ENCODE measurements around the gene HS3ST6. TPM values are rescaled to one million over a fixed set of nuclear protein-coding genes. Genes with fewer than 3 reads are reported as not detected.

HS3ST6 gene
- total RNA-seq, 4 donors from 2014 or later, result 1.00 to 4.4 (median 1.1) TPM; not detected in 1

DNA sequence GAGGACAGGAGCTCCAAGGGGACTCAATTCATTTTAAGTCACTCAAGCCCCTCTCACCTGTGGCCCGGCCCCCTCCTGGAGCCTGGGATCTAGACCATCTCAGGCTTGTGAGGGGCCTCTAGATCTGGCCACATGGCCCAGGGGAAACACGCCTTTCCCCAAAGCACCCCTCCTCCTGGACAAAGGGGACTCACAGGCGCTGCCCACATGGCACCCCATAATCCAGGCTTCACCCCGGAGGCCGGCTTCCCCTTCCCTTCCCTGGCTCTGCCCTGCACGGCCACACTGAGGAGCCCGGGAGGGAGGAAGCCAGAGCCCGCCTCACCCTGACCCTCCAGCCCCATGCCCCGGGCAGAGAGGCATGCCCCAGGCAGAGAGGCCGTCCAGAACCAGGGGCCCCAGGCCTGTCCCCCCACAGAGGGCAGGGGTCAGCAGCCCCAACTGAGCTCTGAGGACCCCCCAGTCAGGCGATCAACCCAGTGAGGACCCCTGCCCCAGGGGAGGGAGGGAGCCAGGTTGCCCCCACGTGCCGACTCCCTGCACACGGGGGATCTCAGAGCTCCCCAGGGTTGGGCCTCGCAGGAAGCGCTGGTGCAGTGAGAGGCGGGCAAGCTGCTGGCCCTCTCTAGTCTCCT, 10.9 kb downstream of the HS3ST6 start:
- H3K4me1 ChIP-seq, result peaks cover 0 to 11% (median 8%) of the 10 kb centered on the region in 4 donors
- no peaks in the 10 kb centered on the region for H3K36me3 ChIP-seq
- H3K27me3 ChIP-seq, result peaks cover 37% of the 10 kb centered on the region
- H3K9me3 ChIP-seq, result no peaks in the 10 kb centered on the region
- WGBS, 2 donors (ENCODE audit: low coverage in 1 of 2), result 78% methylated on average over 11 of the region's 17 CpGs; no CpG with 5 or more reads in 1 of the 2 donors
- no peak overlapping the region for H3K4me3 ChIP-seq
- intact Hi-C loops (cut with DNase I; ENCODE audit: low total_unique reads), result no loop called here
- no peak for DNase-seq
- in situ Hi-C loops (cut with MboI; ENCODE audit: low pct_ligation_motif_present in 1 of 4, low pct_unique_long_range_greater_than_20kb in 1 of 4, low sequenced_read_pairs in 3 of 4), result no loop called here
- no peak for TF ChIP-seq POLR2AphosphoS5 (IDR thresholded peaks at IDR 0.05)
- TF ChIP-seq EP300 (IDR thresholded peaks at IDR 0.05; ENCODE audit: low read depth), result no peak
- TF ChIP-seq, protein P1, sequence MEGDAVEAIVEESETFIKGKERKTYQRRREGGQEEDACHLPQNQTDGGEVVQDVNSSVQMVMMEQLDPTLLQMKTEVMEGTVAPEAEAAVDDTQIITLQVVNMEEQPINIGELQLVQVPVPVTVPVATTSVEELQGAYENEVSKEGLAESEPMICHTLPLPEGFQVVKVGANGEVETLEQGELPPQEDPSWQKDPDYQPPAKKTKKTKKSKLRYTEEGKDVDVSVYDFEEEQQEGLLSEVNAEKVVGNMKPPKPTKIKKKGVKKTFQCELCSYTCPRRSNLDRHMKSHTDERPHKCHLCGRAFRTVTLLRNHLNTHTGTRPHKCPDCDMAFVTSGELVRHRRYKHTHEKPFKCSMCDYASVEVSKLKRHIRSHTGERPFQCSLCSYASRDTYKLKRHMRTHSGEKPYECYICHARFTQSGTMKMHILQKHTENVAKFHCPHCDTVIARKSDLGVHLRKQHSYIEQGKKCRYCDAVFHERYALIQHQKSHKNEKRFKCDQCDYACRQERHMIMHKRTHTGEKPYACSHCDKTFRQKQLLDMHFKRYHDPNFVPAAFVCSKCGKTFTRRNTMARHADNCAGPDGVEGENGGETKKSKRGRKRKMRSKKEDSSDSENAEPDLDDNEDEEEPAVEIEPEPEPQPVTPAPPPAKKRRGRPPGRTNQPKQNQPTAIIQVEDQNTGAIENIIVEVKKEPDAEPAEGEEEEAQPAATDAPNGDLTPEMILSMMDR (IDR thresholded peaks at IDR 0.05), result no peak
- TF ChIP-seq POLR2A (IDR thresholded peaks at IDR 0.05), result no peak
- no peak overlapping the region for H3K27ac ChIP-seq

DNA sequence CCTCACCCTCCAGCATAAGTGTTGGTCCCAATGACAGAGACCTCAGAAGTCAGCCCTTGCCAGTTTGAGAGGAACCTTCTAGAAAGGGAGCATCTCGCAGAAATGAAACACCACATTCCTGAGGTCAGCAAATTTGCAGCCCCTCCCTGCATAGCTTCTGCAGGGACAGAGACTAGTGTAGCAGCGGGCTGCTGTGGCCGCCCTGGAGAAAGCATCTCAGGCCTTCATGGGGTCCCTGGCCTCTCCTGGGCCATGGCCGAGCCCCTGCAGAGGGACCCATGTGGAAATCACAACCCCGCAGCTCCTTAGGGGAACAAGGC, 11.4 kb downstream of the HS3ST6 start:
- 80 to 86% methylated on average over 2 to 5 of the region's 5 CpGs for WGBS, 2 donors (ENCODE audit: low coverage in 1 of 2)
- H3K27ac ChIP-seq, result no peak overlapping the region
- in situ Hi-C loops (cut with MboI; ENCODE audit: low pct_ligation_motif_present in 1 of 4, low pct_unique_long_range_greater_than_20kb in 1 of 4, low sequenced_read_pairs in 3 of 4), result no loop called here
- peaks cover 0 to 8% (median 3%) of the 10 kb centered on the region in 4 donors for H3K4me1 ChIP-seq
- DNase-seq, result no peak
- no peak for TF ChIP-seq POLR2A (IDR thresholded peaks at IDR 0.05)
- TF ChIP-seq, protein P1 (IDR thresholded peaks at IDR 0.05), result no peak
- TF ChIP-seq EP300 (IDR thresholded peaks at IDR 0.05; ENCODE audit: low read depth), result no peak
- TF ChIP-seq POLR2AphosphoS5 (IDR thresholded peaks at IDR 0.05), result no peak
- no peaks in the 10 kb centered on the region for H3K9me3 ChIP-seq
- peaks cover 37% of the 10 kb centered on the region for H3K27me3 ChIP-seq
- intact Hi-C loops (cut with DNase I; ENCODE audit: low total_unique reads), result no loop called here
- no peaks in the 10 kb centered on the region for H3K36me3 ChIP-seq
- H3K4me3 ChIP-seq, result no peak overlapping the region

DNA sequence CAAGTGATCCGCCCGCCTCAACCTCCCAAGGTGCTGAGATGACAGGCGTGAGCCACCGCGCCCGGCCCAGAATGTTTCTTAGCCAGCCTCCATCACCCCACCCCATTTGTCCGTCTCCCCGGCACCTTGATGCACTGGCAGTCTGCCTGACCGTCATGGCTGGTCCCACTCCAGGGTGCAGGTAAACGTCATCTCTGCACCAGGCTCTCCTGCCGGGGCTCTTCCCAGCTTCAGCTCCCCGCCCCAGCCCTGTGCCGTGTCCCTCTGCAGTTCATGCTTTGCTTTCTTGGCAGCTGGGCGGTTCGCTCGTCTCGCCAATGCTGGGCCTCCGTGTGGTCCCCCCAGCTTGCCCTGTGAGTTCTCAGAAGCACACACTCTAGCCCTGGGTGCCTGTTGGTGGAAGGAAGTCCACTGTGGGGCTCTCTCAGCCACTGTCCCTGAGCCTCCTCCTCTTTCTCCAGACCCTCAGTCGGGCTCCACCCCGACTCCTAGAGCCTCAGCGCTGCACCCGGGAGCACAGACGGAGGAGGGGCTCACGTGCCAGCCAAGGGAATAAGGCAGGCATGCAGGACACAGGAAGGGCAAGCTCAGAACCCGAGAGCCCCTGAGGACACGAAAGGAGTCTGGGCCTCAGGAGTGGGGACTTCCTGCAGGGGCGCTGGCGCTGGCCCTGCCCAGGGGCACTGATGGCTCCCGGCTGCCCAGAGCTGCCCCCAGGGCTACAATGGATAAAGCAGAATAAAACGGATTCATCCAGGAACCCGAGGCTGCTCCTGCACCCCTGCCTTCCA, 12.0 kb downstream of the HS3ST6 start:
- DNase-seq, result no peak
- Histone ChIP-seq H3K27ac (no peak overlapping the region), H3K9me3 (no peaks in the 10 kb centered on the region), H3K4me1 (peaks cover 0 to 8% (median 3%) of the 10 kb centered on the region in 4 donors), H3K36me3 (no peaks in the 10 kb centered on the region), H3K27me3 (peaks cover 37% of the 10 kb centered on the region), H3K4me3 (no peak overlapping the region)
- in situ Hi-C loops (cut with MboI; ENCODE audit: low pct_ligation_motif_present in 1 of 4, low pct_unique_long_range_greater_than_20kb in 1 of 4, low sequenced_read_pairs in 3 of 4) (no loop called here), intact Hi-C loops (cut with DNase I; ENCODE audit: low total_unique reads) (no loop called here)
- TF ChIP-seq EP300 (IDR thresholded peaks at IDR 0.05; ENCODE audit: low read depth) (no peak), POLR2AphosphoS5 (IDR thresholded peaks at IDR 0.05) (no peak)
- TF ChIP-seq, protein P1 (IDR thresholded peaks at IDR 0.05), result no peak
- 48% methylated on average over 31 of the region's 31 CpGs; no CpG with 5 or more reads in 1 of the 2 donors for WGBS, 2 donors (ENCODE audit: low coverage in 1 of 2)

DNA sequence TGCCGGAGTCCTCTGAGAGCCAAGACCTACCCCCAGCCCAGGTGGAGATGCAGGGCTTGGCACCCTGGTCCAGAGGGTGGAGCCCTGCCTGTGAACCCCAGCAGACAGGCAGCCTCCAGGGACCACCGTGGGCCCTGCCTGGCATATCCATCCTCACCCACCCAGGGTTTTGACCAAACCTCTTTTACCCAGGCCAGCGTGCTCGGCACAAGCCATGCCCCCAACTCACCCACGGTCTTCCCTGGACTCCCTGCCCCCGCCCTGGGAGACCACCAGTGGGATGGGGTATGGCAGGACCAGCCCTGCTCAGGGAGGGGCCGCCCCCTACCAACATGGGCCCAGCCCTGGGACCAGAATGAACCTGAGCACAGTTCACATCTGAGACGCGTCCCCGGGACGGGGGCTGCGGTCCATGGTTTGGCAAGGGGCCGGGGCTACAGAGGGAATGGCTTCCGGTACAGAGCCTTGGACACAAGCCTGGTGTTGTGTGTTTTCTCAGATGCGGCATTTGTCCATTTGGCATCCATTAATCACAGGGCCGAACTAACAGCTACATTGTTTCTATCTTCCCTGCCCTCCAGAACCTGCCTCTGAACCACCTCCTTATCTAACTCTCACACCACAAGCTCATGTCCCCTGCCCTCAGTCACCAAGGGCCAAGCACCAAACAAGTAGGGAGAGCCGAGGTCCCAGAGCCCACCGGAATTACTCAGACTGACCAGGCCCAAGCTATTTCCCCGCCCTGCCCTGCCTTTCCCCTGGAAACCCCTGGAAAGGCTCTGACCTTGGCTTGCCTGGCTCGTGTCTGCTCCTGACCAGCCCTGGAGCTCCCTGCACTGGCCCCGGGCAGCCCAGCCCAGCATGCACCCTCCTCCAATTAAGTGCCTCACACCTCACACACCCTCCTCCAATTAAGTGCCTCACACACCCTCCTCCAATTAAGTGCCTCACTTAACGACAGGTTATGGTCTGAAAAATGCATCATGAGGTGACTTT, 14.1 kb downstream of the HS3ST6 start:
- intact Hi-C loops (cut with DNase I; ENCODE audit: low total_unique reads), result no loop called here
- in situ Hi-C loops (cut with MboI; ENCODE audit: low pct_ligation_motif_present in 1 of 4, low pct_unique_long_range_greater_than_20kb in 1 of 4, low sequenced_read_pairs in 3 of 4), result no loop called here
- 60 to 71% methylated on average over 1 to 22 of the region's 22 CpGs for WGBS, 2 donors (ENCODE audit: low coverage in 1 of 2)
- Histone ChIP-seq H3K4me1 (peaks cover 0 to 11% (median 7%) of the 10 kb centered on the region in 4 donors), H3K4me3 (no peak overlapping the region), H3K36me3 (no peaks in the 10 kb centered on the region), H3K27ac (no peak overlapping the region), H3K9me3 (no peaks in the 10 kb centered on the region), H3K27me3 (peaks cover 41% of the 10 kb centered on the region)
- no peak for DNase-seq
- no peak for TF ChIP-seq POLR2AphosphoS5 (IDR thresholded peaks at IDR 0.05)

Data from transverse colon (tissue), 4 donors.